Fibroblast of lung (primary cell): ENCODE measurements around the gene ITM2C.

Source experiments
- CTCF ChIP-seq, 2 donors: IDR thresholded peaks in 1 of 2; conservative IDR thresholded peaks in 1 of 2; 1 replicate in 1 of 2; 2 replicates in 1 of 2; pipeline ENCODE4 v1.5.1; 2011 to 2012; ENCODE audit warnings: low read length in 2 of 2, control low read depth in 1 of 2, inconsistent platforms in 1 of 2, low read depth in 1 of 2, mild to moderate bottlenecking in 1 of 2
- EZH2 ChIP-seq: IDR thresholded peaks from 2 replicates; pipeline ENCODE4 v1.5.1; 2012; ENCODE audit warnings: low read length, control low read depth, mild to moderate bottlenecking; ENCODE audit errors: missing control alignments

GRCh38 chr2:230877116-230877758, 12.5 kb downstream of the ITM2C start:
- TF ChIP-seq CTCF (conservative IDR thresholded peaks at IDR 0.05 in 1 of 2, IDR thresholded peaks at IDR 0.05 in 1 of 2; ENCODE audit: low read depth in 1 of 2, low read length in 2 of 2): no peak
- no peak for TF ChIP-seq EZH2
